GM10847 (cell line): Measurements from ENCODE around the gene PNPT1.

ENCODE experiments used
- POLR2A ChIP-seq: IDR thresholded peaks from 2 replicates; pipeline ENCODE4 v1.6.1; 2011; ENCODE audit not compliant: insufficient read length; ENCODE audit errors: extremely low read depth

Gene PNPT1

DNA sequence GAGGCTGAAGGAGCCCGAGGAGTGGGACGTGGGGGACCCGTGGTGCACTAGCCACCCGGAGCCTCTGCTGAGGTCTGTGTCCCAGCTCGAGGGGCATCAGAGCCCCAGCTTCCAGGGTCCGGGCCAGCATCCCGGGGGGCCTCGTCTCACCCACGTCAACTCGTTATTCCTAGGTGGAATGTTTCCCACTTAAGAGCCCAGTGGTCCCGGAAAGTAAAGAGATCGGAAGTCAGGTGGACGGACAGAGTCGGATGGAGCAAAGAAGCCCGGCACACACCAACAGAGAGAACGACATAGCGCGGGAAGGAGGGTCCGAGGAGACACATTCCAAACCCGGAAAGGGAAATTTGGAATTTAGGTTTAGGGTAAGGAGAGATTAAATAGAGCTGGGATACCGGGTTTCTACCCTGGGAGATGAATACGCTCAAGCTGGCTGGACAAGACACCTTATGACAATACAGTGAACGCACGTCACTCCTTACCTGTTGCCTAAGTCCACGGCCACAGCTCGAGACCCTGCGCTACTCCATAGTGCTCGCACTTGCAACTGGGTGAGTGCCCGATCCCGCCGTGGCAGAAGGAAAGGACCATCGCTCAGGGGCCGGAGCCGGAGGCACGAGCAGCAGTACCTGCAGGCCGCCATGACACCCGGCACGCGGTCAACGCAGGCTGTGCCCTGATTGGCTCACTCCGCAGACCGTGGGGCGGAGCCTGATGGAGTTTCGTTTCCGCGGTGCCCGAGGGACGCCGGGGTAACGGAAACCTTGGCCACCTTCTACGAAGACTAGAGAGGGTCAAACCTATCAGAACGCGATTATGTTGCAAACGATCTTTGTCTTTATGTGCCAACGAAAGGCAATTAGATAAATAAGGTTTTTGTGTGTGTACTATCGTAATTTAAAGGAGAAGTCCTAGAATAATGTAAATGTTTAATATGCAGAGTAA is at the start of gene PNPT1:
Gene PNPT1, minus strand, starts transcription at position 664 of the 945 bp plus-strand sequence. Its CDS starts 21 bp downstream, at position 643.
- peak; percentile 87 for TF ChIP-seq POLR2A

DNA sequence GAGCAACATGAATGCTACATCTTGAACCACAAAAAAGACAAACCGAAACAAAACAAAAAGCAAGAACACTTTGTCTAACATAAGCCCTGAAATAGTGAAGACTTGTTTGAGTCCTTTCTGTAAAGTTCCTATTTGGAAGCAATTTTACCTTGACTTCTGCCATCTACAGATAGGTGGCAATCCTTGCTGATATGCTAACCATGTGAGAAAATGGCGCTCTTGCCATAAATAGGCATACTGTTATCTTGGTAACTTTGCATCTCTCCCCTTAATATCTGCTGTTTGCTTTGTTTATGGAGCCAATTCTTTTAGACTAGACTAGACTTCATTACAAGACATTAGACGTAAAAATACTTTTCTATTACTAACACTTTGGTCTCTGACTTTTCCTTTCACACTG is 49.4 kb upstream of the PNPT1 start:
- no peak for TF ChIP-seq POLR2A

DNA sequence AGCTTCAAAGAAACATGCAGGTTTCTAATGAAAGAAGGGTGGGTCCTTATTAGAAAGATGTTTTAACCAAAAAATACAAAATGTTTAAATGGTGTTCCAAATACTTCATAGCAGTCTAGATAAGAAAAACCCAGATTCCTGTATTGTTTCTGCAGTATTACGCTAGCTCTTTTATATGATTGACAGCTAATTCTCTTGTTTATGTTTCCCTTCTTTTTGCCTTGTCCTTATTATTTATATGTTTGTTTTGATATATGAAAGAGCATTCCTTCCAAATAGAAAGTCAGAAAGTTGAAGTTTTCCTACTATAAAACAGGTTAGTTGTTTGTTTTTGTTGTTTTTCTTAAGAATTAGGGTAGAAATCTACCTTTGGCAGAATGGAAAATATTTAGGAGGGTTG is 41.1 kb upstream of the PNPT1 start:
- no peak for TF ChIP-seq POLR2A

DNA sequence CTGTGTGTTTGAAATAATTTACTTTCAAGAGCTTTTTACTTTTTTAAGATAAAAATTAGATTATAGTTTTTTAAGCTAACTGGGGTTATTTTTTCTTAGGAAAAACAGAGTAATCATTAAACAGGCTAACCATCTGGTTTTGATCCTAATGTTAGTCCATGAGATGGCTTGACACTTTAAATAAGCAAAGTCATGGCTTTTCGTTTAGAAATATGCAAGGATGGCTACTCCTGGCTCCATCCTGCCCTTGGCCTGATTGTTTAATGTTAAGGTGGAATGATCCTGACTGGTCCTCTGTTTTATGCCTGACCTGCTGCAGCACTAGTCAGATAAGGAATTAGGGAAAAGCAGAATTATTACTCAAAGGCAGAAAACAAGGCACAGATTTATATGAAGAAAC is 39.7 kb upstream of the PNPT1 start:
- no peak for TF ChIP-seq POLR2A

DNA sequence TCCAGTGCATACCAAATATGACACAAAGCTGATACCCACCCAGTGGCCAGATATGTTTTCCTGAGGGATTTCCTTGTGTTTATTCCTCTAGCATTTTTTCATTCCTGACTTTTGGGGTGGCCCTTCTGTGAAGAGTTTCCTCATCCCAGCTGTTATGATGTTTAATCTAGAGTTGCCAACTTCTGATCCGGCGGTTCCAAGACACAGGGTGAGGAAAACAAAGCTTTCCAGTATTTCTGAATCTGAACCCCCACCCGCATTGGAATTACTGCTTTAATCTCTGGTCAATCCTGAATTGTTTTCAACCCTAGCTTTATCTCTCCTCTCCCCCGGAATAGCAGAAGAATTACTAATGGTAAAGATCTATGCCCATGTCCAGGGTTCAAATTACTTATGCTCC is 39.2 kb upstream of the PNPT1 start:
- no peak for TF ChIP-seq POLR2A

DNA sequence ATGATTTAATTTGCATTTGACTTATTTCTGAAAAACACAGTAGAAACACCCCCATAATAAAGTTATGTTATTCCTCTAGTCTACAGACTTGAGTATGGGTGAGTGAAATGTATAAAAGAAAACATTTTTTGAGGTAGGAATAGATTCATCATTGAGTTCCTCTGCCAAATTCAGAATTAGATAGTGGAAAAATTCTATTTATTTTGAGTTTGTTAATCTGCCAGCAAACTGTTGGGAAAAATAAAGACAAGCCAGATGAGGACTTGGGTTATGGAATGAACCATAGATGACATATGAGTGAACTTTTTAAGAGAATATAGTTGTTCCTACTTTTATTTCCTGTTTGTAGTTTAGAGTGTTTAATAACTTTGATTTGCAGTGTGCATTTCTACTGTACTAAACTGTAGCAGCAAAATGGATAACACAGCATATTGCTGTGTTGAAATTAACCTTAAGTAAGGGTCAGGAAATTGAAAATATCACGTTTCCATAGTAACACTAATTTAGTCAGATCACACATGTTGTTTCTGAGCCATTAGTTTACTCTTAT is 35.6 kb upstream of the PNPT1 start:
- no peak for TF ChIP-seq POLR2A

DNA sequence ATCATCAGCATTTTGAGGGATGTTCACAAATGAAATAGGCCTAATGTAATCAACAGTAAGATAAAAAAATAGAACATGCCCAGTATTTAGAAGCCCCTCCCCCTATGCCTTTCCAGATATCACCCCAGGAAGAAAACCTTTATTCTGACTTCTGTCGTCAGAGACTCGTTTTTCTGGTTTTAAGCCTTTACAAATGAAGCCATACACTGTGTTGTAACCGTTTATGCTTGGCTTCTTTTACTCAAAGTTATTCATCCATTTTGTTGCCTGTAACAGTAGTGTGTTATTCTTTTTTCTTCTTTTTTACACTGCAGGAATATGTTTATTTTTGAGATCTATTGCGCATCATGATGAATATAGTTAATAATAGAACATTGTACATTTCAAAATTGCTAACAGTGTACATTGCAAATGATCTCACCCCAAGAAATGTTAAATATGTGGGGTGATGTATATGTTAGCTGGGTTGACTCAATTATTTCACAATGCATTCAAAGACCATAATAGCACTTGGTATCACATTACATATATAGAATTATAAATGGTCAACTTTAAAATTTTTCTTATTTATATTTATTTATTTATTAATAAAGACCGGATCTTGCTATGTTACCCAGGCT is 28.1 kb upstream of the PNPT1 start:
- no peak for TF ChIP-seq POLR2A

DNA sequence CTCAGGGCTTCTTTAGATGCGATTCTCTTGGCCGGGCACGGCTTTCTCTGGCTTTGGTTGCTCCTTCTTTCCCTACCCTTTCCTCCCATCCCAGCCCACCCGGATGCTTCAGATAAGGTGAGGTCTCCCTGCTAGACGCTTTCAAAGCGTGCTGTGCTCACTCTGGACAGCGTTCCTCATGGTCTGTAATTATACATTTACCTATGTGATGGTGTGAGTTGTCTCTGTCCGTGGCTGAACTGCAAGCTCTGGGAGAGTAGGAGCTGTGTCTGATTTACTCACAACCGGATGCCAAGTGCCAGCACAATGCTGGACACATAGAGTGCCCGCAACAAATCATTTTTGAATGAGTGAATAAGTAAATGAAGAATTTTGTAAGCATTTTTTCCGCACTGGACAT is 26.8 kb upstream of the PNPT1 start:
- TF ChIP-seq POLR2A, result no peak

DNA sequence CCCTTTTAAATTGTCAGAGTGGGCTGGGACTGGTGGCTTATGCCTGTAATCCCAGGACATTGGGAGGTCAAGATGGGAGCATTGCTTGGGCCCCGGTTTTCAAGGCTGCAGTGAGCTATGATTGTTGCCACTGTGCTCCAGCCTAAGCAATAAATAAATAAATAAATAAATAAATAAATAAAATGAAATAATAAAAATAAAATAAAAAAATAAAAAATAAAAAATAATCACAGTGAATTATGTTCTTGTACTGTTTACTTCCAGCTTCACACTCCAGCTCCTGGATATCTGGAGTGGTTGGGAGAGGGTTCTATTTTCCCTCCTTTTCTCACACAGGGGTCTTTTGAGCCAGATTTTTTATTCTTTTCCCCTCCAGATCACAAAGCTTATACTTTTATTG is 26.2 kb upstream of the PNPT1 start:
- no peak for TF ChIP-seq POLR2A

DNA sequence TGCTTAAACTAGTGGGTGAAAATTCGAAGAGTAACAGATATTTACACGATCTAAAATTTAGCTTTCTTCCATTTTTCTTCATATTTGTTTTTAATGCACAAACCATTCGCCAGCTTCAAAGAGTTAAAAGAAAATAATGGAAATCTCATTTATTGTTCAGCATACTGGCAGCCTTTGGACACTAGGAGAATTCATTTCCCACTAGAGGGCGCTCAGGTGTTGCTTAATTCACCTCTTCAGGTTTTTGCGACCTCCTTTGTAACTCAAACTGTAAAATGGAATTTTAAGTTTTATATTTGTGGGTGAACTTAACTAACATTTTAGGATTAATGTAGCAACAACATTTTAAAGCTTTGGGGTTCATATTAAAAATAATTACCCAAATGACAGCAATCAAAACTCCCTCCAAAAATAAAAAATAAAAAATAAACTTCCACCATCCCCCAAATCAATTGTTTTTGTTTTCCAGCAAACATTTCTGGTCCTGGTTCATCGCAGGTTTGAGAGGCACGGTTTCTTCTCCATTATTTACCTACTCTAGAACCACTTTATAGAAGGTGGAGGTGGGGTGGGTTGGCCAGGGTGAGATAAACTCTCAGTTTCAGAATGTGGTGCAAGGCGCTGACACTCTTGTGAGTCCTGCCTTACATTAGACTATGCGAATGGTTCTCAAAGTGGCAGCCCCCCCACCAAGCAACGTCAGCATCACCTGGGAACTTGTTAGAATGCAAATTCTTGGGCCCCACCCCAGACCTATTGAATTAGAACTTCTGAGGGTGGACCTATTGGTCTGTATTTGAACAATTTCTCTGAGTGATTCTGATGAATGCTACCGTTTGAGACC is 24.7 kb upstream of the PNPT1 start:
- TF ChIP-seq POLR2A, result no peak

DNA sequence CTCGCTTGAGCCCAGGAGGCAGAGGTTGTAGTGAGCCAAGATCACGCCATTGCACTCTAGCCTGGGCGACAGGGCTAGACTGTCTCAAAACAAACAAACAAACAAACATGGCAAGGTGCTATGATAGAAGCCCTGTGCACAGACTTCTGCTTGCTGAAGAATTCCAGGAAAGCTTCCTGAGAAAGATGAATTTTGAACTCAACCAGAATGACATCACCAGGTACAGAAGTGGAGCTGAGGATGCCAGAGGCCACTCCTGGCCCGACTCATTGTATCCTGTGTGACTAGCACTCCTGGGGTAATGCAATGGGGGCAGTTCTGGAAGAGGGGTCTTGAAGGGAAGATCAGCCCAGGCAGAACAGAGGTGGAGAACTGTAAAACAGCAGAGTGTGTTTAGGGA is 22.0 kb upstream of the PNPT1 start:
- TF ChIP-seq POLR2A, result no peak

DNA sequence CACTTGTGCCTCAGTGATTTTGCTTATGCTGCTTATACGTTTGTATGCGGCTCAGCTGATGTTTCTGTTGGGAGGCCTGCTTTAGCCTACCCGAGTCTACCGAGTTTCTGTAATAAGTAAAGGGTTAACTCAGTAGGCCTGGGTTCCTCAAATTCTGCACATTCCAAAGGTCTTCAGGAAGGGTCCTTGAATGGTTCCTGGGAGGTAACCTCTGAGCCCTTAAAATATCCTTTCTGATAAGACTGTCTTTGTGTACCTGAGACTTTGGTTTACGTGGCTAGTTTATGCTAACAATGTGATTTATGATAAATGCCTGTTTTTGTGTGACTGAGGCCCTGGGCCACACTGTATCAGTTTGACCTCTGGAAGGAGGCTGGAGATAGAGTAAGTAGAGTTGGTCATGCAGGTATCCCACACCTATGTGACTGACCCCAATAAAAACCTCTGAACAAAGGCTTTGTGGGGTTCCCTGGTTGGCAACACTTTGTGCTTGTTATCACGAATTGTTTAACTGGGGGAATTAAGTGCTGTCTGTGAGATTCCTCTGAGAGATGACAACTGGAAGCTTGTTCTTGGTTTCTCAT is 18.9 kb upstream of the PNPT1 start:
- no peak for TF ChIP-seq POLR2A

DNA sequence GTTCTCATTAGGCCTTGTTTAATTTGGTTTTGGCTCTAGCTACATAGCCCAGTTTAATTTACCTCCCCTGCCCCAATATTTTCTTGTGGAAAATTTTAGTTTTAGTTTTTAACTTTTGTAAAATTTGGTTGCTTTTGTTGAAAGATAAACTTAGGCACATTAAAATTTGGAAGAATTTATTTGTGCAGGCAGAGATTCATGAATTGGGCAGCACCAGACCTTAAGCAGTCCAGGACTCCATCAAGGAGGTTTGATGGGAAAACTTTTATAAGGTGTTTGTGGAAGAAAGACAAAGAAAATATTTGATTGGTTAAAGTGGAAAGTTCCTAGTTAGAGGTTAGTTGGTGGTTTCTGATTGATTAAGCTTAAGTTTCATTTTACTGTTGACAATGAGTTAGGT is 16.4 kb upstream of the PNPT1 start:
- TF ChIP-seq POLR2A, result no peak

DNA sequence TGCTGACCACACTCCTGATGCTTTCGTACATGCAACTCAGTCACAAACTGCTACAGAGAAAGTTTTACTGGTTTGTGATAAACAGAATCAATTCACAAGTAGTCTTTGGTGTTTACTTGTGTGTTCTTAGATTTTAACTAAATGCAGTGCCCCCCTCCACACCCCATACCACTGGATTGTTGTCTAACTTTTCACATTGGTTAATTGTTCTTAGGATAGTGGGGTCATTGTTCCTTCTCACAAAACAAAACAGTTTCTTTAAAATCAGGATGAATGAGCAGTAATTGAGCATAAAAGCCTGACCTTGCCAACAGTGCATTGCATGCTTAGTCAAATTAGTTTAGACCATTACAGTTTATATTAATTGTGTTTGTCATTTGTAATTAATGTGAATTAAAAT is 14.1 kb upstream of the PNPT1 start:
- no peak for TF ChIP-seq POLR2A
